SK-N-SH treated with all-trans-retinoic acid at 6 μM for 48 hours (cell line): Measurements from ENCODE around the gene BPIFB2.

Source experiments
- GLIS3 ChIP-seq: fragments of 250-450 bp; sonication (Bioruptor Pico); IDR thresholded peaks from 2 replicates; pipeline ENCODE4 v1.5.0; 2020; ENCODE audit warnings: mild to moderate bottlenecking, moderate library complexity
- PATZ1 ChIP-seq: fragments of 250-450 bp; sonication (Bioruptor Pico); IDR thresholded peaks from 2 replicates; pipeline ENCODE4 v1.8.0; 2020; ENCODE audit warnings: mild to moderate bottlenecking, moderate library complexity, borderline replicate concordance
- PPARA ChIP-seq: fragments of 250-450 bp; sonication (Bioruptor Pico); IDR thresholded peaks from 2 replicates; pipeline ENCODE4 v1.5.0; 2020; ENCODE audit warnings: mild to moderate bottlenecking, borderline replicate concordance
- RARB ChIP-seq: fragments of 250-450 bp; sonication (Bioruptor Pico); IDR thresholded peaks from 2 replicates; pipeline ENCODE4 v1.8.0; 2021; ENCODE audit warnings: mild to moderate bottlenecking, moderate library complexity
- ZNF70 ChIP-seq: fragments of 450-650 bp; formaldehyde crosslinking; IDR thresholded peaks from 2 replicates; pipeline ENCODE4 v1.5.0; 2020; ENCODE audit warnings: mild to moderate bottlenecking, moderate library complexity

- TF ChIP-seq ZNF70 (CRISPR knock-in tag) (no peak), PPARA (CRISPR knock-in tag) (no peak), RARB (no peak), GLIS3 (CRISPR knock-in tag) (no peak), PATZ1 (CRISPR knock-in tag) (no peak)
These were observed 23.9 kb upstream of the BPIFB2 start for GRCh38 chr20:32983459-32984112.
